HG02852 (cell line): ENCODE results near the gene INO80C.

Source experiments
- ATAC-seq: cut with Tn5 transposase; IDR thresholded peaks from one replicate; pipeline ENCODE4 v1.9.1; 2021; ENCODE audit warnings: mild to moderate bottlenecking, moderate library complexity; ENCODE audit not compliant: unreplicated experiment

INO80C gene

GRCh38 chr18:35513181-35513936, 15.6 kb upstream of the INO80C start:
- no peak for ATAC-seq

- no peak for ATAC-seq
Measured at GRCh38 chr18:35512761-35513160, 15.0 kb upstream of the INO80C start.

DNA sequence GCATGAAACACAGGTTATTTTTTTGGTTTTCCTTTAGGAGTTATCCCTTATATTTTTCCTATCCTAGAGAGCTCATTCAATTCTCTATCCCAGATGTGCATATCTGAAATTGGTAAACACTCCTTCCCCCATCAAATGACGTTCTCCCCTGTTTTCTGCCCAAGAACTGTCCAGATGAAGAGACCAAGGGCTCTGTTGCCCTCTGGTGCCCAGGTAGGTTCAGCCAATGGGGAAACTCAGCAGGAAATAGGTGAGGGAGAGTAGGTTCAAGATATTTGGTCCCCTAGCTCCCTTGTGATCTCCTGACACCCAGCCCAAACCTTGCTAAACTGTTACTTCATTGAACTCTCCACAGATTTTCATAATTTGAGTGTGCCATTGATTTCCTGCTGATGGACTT, 14.1 kb upstream of the INO80C start:
- no peak for ATAC-seq

DNA sequence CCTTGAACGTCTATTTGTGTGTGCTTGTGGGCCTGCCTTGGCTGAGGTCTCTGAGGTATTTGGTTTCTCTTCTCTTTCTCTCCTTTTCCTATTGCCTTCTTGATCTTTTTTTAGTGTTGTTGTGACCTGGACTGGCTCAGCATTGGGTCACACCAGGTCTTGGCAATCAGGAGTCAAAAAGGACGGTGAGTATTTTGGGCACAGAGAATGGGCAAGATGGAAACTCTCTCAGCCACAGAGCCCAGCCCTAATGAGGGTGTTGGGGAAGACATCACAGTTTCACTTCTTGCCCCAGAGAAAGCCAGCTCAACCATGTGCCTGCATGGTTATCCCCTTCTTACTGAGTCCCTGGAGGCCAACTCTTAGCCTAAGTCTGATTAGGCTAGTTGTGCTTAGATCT, 13.7 kb upstream of the INO80C start:
- peak; percentile 73 for ATAC-seq

DNA sequence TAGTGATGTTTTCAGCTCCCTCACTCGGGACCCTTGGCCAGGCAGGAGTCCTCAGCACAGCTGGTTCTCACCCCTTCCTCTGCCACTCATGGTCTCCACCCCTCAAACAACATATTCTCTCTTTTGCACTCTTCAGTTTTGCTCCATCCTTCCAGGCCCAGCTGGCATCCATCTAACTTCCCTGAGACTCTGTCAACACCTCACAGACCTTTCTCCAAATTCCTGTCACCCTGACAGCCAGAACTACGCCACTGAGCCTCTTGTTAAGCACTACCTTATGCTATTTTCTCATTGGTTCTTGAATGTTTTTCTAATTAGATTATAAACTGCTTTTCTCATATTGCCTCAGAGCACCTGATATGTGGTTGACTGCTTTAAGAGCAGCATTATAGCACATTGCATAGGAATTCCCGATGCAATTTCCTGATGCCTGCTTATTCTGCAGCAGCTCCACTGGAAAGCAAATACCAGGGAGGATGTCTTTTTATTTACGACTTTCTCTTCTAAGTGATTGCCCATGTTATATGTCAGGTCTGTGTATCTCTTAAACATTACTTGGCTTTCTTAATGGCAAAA, 12.4 kb upstream of the INO80C start:
- no peak for ATAC-seq

- ATAC-seq, result no peak
Measured at GRCh38 chr18:35508746-35509338, 11.1 kb upstream of the INO80C start.

GRCh38 chr18:35508030-35508429, 10.3 kb upstream of the INO80C start:
- no peak for ATAC-seq

DNA sequence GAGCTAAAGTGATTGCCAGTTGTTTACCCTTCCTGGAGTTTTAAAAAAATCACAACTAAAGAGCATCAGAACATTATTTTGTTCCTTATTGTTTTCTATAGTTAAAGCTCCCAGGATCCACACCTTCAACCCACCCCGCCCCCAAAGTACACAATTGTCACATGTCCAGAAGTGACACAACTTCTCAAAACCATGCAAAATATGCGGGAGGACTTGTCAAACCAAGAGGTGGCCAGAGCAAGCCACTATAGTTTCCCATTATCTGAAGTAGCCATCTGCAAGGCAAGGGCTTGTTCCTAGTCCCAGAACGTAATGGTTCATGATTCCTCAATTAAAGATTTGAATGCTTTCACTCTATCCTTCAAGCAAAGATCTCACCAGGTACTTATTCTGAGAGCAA, 9.9 kb upstream of the INO80C start:
- ATAC-seq, result no peak

DNA sequence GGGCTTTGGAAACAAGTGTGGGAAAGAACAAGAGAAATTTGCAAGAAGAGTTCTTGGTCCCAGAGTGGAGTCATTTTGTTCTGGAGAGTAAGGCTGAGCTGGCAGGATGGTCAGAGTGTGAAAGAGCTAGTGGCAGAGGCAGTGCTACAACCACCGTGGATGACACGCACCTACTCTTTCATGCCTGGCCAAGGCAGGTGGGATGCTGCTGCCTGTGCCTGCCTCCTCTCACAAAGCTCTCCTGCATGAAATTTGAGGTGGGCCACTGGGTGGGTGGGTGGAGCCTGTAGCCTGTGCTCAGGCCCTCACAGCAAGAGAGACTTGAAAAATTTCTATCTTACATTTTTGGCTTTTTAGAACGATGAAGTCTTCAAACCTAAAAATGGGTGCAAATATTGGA, 9.4 kb upstream of the INO80C start:
- no peak for ATAC-seq

- no peak for ATAC-seq
Measured at GRCh38 chr18:35506024-35506712, 8.4 kb upstream of the INO80C start.

- no peak for ATAC-seq
Measured at GRCh38 chr18:35504996-35505395, 7.2 kb upstream of the INO80C start.

DNA sequence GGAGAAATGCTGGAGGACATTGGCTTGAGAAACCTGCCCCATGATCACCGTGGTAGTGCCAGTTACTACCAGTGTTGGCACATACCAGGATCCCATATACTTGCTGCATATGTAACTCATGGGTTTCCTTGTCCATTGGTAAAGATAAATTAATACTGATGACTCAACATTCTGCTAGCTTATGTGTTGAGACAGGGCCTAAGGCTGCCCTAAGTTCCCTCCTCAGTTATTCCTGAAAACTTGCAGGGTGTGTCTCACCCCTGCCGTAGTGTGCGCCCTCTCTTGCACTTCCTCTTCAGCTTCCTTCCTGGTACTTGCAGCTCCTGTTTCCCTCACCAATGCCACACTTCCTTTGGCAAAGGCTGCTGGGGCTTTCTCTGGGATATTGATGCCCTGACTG, 4.3 kb upstream of the INO80C start:
- ATAC-seq, result no peak

GRCh38 chr18:35501369-35501768, 3.6 kb upstream of the INO80C start:
- ATAC-seq, result no peak

GRCh38 chr18:35500113-35500512, 2.4 kb upstream of the INO80C start:
- ATAC-seq, result no peak

DNA sequence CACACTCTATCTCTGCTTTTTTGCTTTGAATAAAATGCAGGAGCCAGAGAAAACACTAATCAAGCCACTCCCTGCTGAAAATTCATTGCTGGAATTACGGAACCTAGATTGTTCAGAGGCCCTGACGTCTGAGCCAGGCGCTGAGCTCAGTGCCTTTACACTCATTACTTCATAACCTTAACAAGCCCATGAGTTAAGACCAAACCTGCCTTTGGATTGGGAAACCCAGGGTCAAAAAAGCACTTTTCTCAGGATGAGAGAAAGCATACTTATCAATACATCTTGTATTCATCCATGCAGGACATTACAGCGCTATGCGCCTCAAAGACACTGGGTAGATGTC, 762 bp downstream of the INO80C start:
- ATAC-seq, result peak; percentile 19

DNA sequence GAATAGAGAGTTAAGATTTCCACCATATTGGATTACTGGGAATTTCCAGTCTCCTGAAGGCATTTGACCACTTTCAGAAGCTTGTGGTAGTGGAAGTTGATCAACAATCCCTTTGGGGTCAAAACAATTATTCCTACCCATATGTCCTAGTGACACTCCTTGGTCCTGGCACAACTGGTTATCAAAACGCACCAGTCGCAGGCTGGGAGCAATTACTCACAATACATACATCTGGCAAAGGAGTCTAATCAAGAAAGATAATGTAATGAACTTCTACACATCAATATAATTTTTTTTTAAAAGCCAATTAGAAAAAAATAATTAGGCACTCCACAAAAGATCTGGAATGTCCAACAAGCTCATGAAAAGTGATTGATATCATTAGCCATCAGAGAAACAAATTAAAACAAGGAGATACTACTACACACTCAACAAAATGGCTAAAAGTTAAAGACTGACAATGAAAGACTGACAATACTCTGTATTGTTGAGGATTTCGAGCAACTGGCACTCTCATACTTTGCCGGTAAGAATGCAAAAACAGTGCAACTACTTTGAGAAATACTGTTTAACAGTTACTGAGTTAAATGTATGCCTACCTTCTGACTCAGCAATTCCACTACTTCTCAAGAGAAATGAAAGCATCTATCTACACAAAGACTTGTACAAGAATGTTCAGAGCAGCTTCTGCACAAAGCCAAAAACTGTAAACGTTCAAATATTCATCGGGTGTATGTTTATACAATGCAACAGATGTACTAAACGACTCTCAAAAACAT, 2.0 kb downstream of the INO80C start:
- ATAC-seq, result no peak

DNA sequence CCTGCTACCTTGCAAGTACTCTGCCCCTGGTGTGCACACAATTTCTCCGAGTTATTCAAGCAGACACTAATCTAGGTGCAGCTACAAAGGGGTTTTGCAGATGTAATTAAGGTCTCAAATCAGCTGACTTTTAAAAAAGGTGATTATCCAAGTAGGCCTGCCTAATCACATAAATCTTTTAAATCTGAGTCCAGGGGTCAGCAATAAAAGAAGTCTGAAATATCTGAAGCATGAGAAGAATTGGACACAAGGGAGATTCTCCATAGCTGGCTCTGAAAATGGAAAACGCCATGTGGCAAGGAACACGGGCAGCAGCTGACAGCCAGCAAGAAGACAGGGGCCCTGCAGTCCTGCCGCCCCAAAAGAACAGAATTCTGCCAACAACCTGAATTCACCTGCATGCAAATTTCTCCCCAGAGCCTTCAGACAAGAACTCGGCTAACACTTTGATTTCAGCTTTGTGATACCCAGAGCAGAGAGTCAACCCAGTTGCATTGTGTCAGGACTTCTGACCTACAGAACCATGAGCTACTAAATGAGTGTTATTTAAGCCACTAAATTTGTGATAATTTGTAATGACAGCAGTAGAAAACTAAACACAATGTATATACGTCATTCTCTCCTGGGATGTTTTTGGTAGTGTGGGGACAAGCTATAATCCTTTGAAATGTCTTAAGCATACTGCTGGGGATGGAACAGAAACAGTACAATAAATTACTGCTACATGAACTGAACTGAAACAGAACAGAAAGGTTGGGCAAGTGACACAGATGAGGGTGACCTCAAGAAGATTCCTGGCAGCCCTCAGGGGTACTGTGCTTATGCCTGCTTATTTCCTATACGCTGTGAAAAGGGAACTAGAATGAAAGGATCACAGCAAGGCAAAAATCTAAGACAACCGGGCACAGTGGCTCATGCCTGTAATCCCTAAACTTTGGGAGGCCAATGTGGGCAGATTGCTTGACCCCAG, 3.2 kb downstream of the INO80C start:
- ATAC-seq, result no peak

DNA sequence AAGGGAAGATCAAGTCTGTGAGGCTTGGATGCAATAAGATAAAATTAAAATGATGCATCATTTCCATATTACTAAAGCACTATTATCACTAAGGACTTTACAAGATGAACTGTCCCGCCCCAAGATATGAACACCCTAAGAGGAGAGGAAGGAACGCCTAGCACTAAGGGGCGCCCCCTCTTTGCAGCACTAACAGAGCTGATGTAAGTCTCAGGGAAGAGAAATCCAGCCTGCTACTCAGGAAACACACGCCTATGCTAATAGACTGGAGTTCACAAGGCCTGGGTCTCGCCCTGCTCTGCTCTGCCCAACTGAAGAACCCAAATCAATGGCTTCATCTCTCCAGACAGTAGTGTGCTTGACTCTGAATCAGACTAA, 6.1 kb downstream of the INO80C start:
- no peak for ATAC-seq

- no peak for ATAC-seq
Measured at GRCh38 chr18:35490894-35491699, 6.7 kb downstream of the INO80C start.
